Fibroblast of mammary gland (primary cell): ENCODE measurements around the gene NTN1.
A peak's percentile ranks its signal among the peaks of the same experiment; 100 is the strongest.

Experiments
- DNase-seq: peaks from one replicate; pipeline ENCODE4 v3.0.0-alpha.2; 2010; ENCODE audit warnings: low read depth
- H3K4me3 ChIP-seq: 2 replicates; pipeline ENCODE4 v1.5.1; 2011; ENCODE audit warnings: low read depth, mild to moderate bottlenecking, low read length, moderate library complexity; ENCODE audit not compliant: control insufficient read depth
- CTCF ChIP-seq: conservative IDR thresholded peaks from 2 replicates; pipeline ENCODE4 v1.5.1; 2011; ENCODE audit warnings: low read depth, low read length, inconsistent platforms; ENCODE audit not compliant: control insufficient read depth, insufficient read depth

The NTN1 gene

GRCh38 chr17:9020096-9020823, 1.1 kb upstream of the NTN1 start:
- no peak for DNase-seq
- no peak for TF ChIP-seq CTCF
- H3K4me3 ChIP-seq, result no peak overlapping the region

DNA sequence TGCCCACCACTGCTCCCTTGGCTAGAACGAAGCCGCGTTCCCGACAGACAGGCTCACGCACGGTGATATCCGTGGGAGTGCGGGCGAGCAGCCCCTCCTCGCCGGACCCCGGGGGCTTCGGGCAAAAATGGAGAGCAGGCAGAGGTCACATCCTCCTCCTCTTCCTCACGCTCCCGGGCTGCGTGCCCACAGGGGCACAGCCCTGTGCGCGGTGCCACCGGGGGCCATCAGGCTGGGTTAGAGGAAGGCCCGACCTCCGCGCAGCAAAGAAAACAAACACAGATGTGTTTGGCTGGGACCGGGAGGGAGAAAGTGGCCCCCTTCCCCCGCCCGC, 519 bp upstream of the NTN1 start:
- H3K4me3 ChIP-seq, result no peak overlapping the region
- no peak for TF ChIP-seq CTCF
- DNase-seq, result no peak

DNA sequence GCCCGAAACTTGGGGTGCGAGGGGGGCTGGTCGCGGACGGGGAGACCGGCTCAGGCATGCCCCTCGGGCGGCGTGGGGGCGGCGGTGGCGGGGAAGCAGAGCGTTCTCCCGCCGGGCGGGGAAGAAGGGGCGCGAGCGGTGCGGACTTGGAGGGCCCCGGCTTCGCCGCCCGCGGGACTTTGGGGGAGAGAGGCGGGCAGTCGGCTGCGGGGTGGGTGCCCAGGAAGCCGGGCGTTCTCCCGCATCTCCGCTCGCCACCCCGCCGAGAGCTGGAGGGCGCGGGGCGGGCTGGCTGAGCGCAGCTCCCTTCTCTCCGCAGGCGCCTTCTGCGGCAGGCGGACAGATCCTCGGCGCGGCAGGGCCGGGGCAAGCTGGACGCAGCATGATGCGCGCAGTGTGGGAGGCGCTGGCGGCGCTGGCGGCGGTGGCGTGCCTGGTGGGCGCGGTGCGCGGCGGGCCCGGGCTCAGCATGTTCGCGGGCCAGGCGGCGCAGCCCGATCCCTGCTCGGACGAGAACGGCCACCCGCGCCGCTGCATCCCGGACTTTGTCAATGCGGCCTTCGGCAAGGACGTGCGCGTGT, 772 bp downstream of the NTN1 start:
- peak overlapping the region; percentile 27 for H3K4me3 ChIP-seq
- no peak for TF ChIP-seq CTCF
- DNase-seq, result peak; percentile 13

GRCh38 chr17:9022573-9023391, 1.5 kb downstream of the NTN1 start:
- DNase-seq, result peak; percentile 19
- no peak overlapping the region for H3K4me3 ChIP-seq
- no peak for TF ChIP-seq CTCF

GRCh38 chr17:9023392-9024218, 2.3 kb downstream of the NTN1 start:
- no peak overlapping the region for H3K4me3 ChIP-seq
- no peak for TF ChIP-seq CTCF
- no peak for DNase-seq

- DNase-seq, result no peak
- no peak for TF ChIP-seq CTCF
- H3K4me3 ChIP-seq, result no peak overlapping the region
Measured at GRCh38 chr17:9024497-9024896, 3.2 kb downstream of the NTN1 start.
